Retinal pigment epithelial cell (primary cell): ENCODE data around the gene OOEP.

Source experiments
- DNase-seq: peaks from one replicate; pipeline ENCODE4 v3.0.0-alpha.2; 2010; ENCODE audit warnings: low read depth
- H3K4me3 ChIP-seq: 2 replicates; pipeline ENCODE4 v1.5.1; 2011; ENCODE audit warnings: mild to moderate bottlenecking, low read length, control low read depth, moderate library complexity
- TF ChIP-seq, protein P1 (sequence below): conservative IDR thresholded peaks from 2 replicates; pipeline ENCODE4 v1.5.1; 2011; ENCODE audit warnings: low read depth, low read length, control low read depth, inconsistent platforms

OOEP gene

DNA sequence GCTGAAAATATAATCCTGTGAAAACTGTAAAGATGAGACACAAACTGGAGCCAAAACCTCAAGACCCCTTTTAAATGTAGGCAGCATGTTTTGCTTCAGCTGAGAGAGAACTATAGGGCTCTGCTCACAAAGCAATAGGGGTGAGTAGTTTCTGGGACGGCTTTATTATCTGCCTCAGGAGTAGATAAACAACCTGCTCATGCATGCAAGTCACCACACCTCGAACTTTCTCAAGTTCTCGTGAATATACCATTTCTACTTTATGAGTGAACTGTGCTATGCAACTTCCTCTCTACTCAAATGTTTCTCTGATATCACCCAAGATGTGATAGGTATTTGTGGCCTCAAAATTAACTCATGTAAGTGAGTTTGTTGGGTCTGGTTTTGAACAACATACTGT, 7.5 kb upstream of the OOEP start:
- TF ChIP-seq, protein P1, sequence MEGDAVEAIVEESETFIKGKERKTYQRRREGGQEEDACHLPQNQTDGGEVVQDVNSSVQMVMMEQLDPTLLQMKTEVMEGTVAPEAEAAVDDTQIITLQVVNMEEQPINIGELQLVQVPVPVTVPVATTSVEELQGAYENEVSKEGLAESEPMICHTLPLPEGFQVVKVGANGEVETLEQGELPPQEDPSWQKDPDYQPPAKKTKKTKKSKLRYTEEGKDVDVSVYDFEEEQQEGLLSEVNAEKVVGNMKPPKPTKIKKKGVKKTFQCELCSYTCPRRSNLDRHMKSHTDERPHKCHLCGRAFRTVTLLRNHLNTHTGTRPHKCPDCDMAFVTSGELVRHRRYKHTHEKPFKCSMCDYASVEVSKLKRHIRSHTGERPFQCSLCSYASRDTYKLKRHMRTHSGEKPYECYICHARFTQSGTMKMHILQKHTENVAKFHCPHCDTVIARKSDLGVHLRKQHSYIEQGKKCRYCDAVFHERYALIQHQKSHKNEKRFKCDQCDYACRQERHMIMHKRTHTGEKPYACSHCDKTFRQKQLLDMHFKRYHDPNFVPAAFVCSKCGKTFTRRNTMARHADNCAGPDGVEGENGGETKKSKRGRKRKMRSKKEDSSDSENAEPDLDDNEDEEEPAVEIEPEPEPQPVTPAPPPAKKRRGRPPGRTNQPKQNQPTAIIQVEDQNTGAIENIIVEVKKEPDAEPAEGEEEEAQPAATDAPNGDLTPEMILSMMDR = no peak
- no peak overlapping the region for H3K4me3 ChIP-seq

DNA sequence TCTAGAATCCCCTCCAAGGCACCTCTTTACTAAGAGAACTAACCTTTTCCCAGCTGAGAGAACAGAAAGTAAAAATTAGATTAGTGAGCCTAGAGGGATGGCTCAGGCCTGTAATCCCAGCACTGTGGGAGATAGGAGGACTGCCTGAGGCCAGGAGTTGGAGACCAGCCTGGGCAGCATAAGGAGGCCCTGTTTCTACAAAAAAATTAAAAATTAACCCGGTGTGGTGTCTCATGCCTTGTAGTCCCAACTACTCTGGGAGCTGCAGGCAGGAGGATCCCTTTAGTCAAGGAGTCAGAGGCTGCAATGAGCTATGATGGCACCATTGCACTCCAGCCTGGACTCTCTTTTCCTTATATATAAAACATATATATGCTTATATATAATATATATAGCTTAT, 5.5 kb upstream of the OOEP start:
- no peak overlapping the region for H3K4me3 ChIP-seq
- TF ChIP-seq, protein P1 = no peak
- no peak for DNase-seq

More for the DNA sequence above, 7.5 kb upstream of the OOEP start:
- DNase-seq = no peak

DNA sequence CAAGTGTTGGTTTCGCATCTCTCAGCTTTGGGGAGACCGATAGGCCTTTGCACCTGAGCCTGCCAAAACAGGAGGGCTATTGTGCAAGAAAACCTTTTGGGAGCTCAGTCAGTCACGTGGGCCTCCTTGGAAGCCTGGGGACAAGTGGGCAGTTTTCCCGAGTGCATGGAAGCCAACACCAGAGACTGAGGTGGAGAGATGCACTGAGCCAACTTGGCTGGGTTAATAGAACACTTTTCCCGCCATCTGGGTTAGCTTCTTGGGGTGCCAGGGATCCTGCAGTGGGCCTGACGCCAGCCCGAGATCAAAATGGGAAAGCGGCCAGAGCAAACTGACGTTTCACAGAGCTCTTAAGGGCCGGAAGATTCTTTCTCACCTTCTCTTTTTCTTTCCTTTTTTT, 2.8 kb upstream of the OOEP start:
- DNase-seq = no peak
- TF ChIP-seq, protein P1 = no peak
- no peak overlapping the region for H3K4me3 ChIP-seq

DNA sequence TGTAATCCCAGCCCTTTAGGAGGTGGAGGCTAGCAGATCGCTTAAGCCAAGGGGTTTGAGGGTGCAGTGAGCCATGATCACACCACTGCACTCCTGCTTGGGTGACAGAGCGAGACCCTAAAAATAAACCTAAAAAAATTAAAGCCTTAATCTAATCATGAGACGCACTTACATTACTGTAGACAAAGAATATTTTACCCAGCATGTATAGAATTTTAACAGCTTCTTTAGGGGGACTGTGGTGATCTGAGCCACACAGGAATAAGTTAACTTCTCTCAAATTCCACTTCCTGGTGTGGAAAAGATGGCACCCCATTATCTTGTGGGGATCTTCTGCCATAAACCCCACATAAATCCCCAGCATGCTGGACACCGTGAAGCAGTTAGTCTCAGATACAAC, 2.3 kb upstream of the OOEP start:
- no peak for DNase-seq
- TF ChIP-seq, protein P1 = no peak
- H3K4me3 ChIP-seq = no peak overlapping the region

DNA sequence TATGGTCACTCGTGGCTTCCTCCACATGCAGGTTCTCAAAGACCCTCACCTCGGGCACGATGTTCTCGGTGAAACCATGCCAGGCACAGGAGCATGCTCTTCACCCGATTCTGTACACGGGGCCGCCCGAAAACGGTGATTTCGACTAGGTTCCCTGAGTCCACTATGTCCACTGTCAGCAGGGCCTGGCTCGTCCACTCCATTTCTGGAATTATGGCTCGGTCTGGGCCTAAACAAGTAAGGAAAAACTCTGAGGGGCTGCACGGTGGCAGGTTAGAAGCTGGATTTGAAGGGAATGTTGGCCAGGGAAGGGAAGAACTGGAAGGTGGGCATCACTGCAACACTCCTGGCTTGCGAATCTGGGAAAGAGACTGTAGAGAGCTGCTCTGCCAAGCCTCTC, 540 bp downstream of the OOEP start:
- no peak overlapping the region for H3K4me3 ChIP-seq
- no peak for DNase-seq
- TF ChIP-seq, protein P1 = no peak

DNA sequence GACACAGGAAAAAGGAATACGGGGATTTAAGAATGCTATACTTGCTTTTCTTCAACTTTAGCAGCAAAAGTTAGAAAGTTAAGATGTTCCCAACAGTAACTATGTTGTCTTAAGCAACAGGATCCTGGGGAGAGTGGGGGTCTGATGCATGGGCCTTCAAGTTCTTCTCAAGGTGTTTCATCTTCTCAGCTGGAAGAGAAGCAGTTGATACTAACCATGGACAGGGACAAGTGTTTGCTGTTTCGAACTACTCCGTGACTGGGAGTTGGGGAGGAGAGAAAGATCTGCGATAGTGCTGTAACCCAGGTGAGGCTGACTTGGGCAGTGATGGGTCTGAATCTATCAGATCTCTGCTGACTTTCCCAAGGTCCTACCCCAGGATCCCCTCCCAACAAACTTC, 1.0 kb downstream of the OOEP start:
- TF ChIP-seq, protein P1 = no peak
- DNase-seq = no peak
- H3K4me3 ChIP-seq = no peak overlapping the region

DNA sequence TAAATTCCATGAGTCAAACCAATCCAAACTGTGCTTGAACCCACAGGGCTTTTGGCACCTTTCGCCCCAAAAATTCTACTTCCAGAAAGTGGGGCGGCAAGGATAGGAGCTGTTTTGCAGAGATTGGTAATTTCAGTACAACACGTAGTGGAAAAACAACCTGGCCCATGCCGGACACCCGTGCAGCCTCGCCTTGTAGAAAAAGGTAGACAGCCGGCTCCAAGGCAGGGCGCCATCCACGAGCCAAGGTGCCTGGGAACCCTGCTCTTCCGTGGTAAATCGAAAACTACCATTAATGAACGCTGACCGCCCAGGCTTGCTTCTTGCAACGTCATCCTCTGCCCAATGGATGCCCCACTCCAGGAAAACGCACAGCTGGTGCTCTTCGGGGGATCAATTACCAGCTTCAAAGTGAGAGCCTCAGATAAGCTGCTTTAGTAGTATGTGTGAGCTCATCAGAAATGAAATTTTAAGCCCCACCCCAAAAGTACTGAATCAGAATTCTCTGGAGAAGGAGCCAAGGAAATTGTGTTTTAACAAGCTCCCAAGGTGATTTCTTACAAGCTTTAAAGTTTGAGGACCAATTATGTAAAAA, 1.8 kb downstream of the OOEP start:
- no peak overlapping the region for H3K4me3 ChIP-seq
- TF ChIP-seq, protein P1 = no peak
- DNase-seq = no peak
